Measurements from ENCODE around the gene LRRFIP1. TPM values are rescaled to one million over a fixed set of nuclear protein-coding genes. Genes with fewer than 3 reads are reported as not detected.

LRRFIP1 gene
- total RNA-seq, 1 donor from 2014 or later, result 37.1 TPM

GRCh38 chr2:237723602-237724001 is 96.2 kb downstream of the LRRFIP1 start:
- DNase-seq (ENCODE audit: low read depth, low spot score), result peak; percentile 22
- Mint-ChIP-seq H3K9me3 (no peaks in the 10 kb centered on the region), H3K27me3 (ENCODE audit: low read depth) (no peaks in the 10 kb centered on the region), H3K4me1 (peaks cover 18% of the 10 kb centered on the region), H3K27ac (ENCODE audit: unreplicated experiment) (no peak overlapping the region), H3K36me3 (ENCODE audit: low read depth) (peaks cover 3% of the 10 kb centered on the region), H3K4me3 (no peak overlapping the region)
- TF ChIP-seq CTCF (conservative IDR thresholded peaks at IDR 0.05), result no peak

GRCh38 chr2:237724811-237725478 is 97.6 kb downstream of the LRRFIP1 start:
- H3K4me1 Mint-ChIP-seq, result peaks cover 18% of the 10 kb centered on the region
- DNase-seq (ENCODE audit: low read depth, low spot score), result no peak
- TF ChIP-seq CTCF (conservative IDR thresholded peaks at IDR 0.05), result no peak
- H3K9me3 Mint-ChIP-seq, result no peaks in the 10 kb centered on the region
- H3K27me3 Mint-ChIP-seq (ENCODE audit: low read depth), result no peaks in the 10 kb centered on the region
- no peak overlapping the region for H3K27ac Mint-ChIP-seq (ENCODE audit: unreplicated experiment)
- peaks cover 3% of the 10 kb centered on the region for H3K36me3 Mint-ChIP-seq (ENCODE audit: low read depth)
- H3K4me3 Mint-ChIP-seq, result no peak overlapping the region

- H3K4me3 Mint-ChIP-seq, result no peak overlapping the region
- no peak overlapping the region for H3K27ac Mint-ChIP-seq (ENCODE audit: unreplicated experiment)
Observed at GRCh38 chr2:237725661-237726060, 98.3 kb downstream of the LRRFIP1 start.

GRCh38 chr2:237726401-237726830 is 99.0 kb downstream of the LRRFIP1 start:
- H3K4me1 Mint-ChIP-seq, result peaks cover 21% of the 10 kb centered on the region
- DNase-seq (ENCODE audit: low read depth, low spot score), result no peak
- no peak overlapping the region for H3K27ac Mint-ChIP-seq (ENCODE audit: unreplicated experiment)
- no peak overlapping the region for H3K4me3 Mint-ChIP-seq
- no peaks in the 10 kb centered on the region for H3K9me3 Mint-ChIP-seq
- no peak for TF ChIP-seq CTCF (conservative IDR thresholded peaks at IDR 0.05)
- H3K27me3 Mint-ChIP-seq (ENCODE audit: low read depth), result no peaks in the 10 kb centered on the region
- peaks cover 3% of the 10 kb centered on the region for H3K36me3 Mint-ChIP-seq (ENCODE audit: low read depth)

More at GRCh38 chr2:237725661-237726060, 98.3 kb downstream of the LRRFIP1 start:
- Mint-ChIP-seq H3K36me3 (ENCODE audit: low read depth) (peaks cover 3% of the 10 kb centered on the region), H3K4me1 (peaks cover 18% of the 10 kb centered on the region), H3K9me3 (no peaks in the 10 kb centered on the region), H3K27me3 (ENCODE audit: low read depth) (no peaks in the 10 kb centered on the region)
- TF ChIP-seq CTCF (conservative IDR thresholded peaks at IDR 0.05), result no peak
- no peak for DNase-seq (ENCODE audit: low read depth, low spot score)

GRCh38 chr2:237727363-237727762 is 100.0 kb downstream of the LRRFIP1 start:
- Mint-ChIP-seq H3K36me3 (ENCODE audit: low read depth) (peaks cover 3% of the 10 kb centered on the region), H3K27ac (ENCODE audit: unreplicated experiment) (no peak overlapping the region), H3K27me3 (ENCODE audit: low read depth) (no peaks in the 10 kb centered on the region), H3K4me3 (no peak overlapping the region), H3K4me1 (peaks cover 24% of the 10 kb centered on the region), H3K9me3 (no peaks in the 10 kb centered on the region)
- DNase-seq (ENCODE audit: low read depth, low spot score), result no peak
- no peak for TF ChIP-seq CTCF (conservative IDR thresholded peaks at IDR 0.05)

All from neural crest cell (in vitro differentiated cells).